Loucy (cell line): Measurements from ENCODE around the gene GCG.

Experiments used
- EZH2phosphoT487 ChIP-seq: fragments of 200-600 bp; IDR thresholded peaks from 2 replicates; pipeline ENCODE4 v1.6.1; 2018; ENCODE audit warnings: antibody characterized with exemption, mild to moderate bottlenecking, moderate library complexity, borderline replicate concordance
- TF ChIP-seq, protein P1 (sequence below): fragments of 200-600 bp; sonication (generic); conservative IDR thresholded peaks from 2 replicates; pipeline ENCODE4 v1.5.1; 2014; ENCODE audit warnings: mild to moderate bottlenecking, antibody characterized with exemption, low read length

DNA sequence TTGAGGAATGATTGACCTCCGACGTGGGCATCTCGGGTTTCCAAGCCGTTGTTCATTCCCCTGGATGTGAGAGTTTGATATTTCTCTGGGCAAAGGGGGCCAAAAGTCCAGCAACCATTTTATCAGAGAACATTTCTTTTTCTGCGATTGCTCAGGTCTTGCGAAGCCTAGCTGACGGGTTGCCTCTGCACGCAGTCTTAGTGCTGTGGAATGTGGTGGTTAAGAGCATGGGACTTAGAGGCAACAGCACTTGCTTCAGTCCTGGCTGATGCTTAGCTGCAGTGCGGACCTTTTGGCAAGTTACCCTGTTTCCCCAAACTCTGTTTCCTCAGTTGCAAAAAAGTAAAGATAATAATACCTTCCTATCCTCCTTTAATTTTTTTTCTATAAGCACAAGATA lies 46.2 kb upstream of the GCG start:
- TF ChIP-seq, protein P1, sequence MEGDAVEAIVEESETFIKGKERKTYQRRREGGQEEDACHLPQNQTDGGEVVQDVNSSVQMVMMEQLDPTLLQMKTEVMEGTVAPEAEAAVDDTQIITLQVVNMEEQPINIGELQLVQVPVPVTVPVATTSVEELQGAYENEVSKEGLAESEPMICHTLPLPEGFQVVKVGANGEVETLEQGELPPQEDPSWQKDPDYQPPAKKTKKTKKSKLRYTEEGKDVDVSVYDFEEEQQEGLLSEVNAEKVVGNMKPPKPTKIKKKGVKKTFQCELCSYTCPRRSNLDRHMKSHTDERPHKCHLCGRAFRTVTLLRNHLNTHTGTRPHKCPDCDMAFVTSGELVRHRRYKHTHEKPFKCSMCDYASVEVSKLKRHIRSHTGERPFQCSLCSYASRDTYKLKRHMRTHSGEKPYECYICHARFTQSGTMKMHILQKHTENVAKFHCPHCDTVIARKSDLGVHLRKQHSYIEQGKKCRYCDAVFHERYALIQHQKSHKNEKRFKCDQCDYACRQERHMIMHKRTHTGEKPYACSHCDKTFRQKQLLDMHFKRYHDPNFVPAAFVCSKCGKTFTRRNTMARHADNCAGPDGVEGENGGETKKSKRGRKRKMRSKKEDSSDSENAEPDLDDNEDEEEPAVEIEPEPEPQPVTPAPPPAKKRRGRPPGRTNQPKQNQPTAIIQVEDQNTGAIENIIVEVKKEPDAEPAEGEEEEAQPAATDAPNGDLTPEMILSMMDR = no peak
- no peak for TF ChIP-seq EZH2phosphoT487
